ENCODE measurements around the gene ITGB1BP1.
A peak's percentile ranks its signal among the peaks of the same experiment; 100 is the strongest.

Gene ITGB1BP1, protein sequence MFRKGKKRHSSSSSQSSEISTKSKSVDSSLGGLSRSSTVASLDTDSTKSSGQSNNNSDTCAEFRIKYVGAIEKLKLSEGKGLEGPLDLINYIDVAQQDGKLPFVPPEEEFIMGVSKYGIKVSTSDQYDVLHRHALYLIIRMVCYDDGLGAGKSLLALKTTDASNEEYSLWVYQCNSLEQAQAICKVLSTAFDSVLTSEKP

DNA sequence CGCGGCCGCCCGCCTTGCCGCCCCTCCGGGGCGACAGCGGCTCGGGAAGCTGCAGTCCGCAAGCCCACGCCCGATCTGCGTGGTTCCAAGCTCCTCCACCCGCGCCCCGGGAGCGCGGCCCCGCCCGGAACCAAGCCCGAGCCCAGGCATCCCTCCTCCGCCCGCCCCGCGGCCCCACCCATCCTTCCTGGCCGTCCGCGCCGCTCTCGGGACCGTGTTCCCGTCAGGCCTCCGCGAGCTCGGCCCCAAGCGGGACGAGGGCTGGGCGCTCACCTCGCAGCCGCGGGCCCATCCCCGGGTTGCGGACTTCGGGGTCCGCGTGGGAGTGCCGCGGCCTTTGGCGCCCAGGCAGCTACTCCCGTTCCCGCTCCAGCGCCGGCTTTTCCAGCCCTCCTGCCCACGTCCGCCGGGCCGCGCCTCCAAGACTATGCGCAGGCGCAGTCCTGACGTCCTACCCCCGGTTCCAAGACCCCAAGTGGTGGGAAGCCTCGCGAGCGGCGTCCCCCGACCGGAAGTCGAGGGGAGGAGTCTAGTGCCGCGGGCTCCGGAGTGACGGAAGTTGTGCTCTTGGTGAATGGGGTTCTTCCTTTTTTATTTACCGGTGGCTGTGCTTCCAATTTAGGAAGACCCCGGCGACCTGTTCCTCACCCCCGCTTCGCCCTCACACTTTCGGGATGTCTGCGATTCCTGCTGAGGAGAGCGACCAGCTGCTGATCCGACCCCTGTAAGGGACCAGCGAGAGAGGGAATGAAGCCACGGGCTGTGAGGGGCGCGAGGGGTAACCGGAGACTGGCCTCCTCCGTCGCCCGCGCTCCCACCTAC, at the start of gene ITGB1BP1, which contains the start of gene CPSF3:
Gene ITGB1BP1 (minus strand): TSS at position 429 of the 822 bp plus-strand sequence. CDS start 4,831 bp downstream, outside the sequence.
Gene CPSF3 (plus strand): TSS at position 555 of the 822 bp plus-strand sequence. CDS start 120 bp downstream, at position 675.
- peak; percentile 95 to 96 for DNase-seq

DNA sequence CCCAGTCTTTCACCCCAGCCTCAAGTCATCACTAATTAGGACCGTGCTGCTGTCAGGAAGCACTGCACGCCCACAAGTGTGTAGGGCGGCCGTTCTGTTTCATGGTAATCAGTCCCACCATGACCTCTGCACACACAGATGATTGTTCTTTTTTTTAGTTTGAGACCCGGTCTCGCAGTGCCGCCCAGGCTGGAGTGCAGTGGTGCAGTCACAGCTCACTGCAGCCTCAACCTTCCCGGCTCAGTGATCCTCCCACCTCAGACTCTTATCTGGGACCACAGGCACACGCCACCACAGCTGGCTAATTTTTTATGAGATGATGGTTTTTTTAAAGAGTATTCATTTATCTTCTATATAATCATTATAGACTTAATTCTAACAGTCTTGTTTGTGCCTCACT, 49.2 kb upstream of the ITGB1BP1 start:
- no peak for DNase-seq

DNA sequence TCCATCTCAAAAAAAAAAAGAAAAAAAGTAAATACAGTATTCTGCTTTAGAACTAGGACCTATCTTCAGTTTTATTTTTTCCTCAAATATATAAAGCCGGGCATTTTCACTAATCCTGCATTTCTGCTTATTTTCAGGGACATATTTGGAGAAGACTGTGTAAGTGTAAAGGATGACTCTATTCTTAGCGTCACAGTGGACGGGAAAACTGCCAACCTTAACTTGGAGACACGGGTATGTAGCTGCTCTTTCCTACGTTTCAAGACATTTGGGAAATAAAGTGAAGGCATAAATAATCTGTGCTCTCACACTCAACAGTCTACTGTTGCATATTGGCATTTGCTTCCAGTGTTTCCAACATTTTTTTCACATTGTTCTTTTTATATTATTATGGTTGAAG, 47.9 kb upstream of the ITGB1BP1 start:
- no peak for DNase-seq

DNA sequence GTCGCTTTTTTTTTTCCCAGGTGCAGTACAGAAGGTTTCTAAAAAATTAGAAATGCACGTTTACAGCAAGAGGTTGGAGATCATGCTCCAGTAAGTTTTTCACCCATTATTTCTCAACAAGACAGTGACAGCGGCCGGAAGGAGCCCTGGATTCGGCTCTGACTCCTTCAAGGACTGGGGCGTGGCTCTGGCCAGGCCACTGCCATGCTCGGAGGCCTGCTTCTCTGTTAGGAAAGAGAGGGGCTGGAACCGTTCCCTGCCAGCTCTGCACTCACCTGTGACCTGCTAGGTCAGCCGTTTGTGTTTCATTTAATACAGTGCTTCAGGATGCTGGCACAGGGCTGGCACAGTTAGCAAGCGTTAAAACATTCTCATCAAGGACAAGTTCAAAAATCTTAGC, 44.4 kb upstream of the ITGB1BP1 start:
- DNase-seq = no peak

DNA sequence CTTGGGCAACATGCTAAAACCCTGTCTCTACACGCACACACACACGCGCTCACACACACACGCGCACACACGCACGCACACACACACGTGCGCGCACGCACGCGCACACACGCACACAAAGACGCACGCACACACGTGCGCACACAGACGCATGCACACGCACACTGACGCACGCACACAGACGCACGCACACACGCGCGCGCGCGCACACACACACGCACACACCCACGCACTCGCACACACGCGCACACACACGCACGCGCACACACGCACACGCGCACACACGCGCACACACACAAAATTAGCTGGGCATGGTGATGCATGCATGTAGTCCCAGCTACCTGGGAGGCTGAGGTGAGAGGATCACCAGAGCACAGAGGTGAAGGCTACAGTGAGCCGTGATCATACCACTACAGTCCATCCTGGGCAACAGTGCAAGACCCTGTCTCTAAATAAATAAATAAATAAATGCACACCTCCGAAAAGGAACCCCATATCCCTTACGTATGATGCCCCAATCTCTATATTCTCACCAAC, 42.9 kb upstream of the ITGB1BP1 start:
- no peak for DNase-seq

DNA sequence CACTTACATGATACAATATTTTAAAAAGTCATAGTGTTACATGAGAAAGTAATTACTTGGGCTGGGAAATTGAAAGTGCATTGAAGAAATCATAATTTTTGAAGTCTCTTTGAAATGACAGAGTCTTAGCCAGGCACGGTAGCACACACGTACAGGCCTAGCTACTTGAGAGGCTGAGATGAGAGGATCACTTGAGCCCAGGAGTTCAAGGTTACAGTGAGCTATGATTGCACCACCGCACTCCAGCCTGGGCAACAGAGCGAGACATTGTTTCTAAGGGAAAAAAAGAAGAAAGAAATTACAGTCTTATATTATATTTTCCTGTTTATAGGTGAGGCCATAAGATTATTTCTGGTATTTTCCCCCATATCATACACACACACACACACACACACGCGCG, 41.8 kb upstream of the ITGB1BP1 start:
- no peak for DNase-seq

DNA sequence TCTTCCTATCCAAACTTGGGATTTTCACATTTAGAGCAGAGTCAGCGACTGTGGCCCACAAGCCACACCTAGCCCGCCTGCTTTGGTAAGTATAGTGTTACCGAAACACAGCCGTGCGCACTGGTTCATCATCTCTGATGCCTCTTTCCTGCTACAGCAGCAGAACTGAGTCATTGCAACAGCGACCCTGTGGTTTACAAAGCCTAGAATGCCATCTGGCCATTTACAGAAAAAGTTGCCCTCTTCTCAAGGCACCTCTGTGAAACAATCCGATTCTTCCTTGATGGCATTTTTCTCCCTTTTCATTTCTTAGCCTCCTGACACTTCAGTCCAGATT, 40.3 kb upstream of the ITGB1BP1 start:
- DNase-seq = no peak

DNA sequence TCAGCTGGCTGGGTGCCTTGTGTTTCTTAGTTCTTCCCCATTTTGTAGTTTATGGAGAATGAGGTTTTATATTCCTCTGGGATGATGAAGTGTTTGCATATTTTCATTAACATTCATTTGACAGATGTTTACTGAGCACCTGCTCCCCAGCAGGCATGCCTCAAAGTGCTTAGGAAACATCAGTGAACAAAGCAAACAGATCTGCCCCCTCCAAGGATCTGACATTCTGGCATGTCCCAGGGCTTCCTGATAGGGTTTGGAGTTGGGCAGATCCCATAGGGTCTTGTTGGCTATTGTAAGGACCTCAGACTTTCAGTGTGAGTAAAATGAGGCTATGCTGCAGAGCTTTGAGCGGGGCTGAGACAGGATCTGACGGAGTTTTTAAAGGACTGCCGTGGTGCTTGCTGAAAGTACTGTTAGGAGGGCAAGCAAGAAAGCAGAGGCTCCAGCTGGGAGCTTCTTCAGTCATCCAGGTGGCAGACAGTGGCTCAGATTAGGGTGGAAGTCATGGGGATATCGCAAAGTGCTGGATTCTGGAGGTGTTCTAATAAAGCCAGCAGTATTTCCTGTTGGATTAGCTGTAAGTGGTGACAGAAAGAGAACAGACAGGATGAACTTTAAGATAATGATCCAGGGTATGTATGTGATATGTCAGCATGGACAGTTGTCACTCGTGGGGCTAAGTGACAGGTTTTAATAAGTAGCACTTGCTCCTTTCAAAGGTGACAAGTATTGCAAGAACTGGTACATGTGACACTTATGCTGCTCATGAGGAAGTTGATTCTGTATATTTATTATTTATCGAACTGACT, 39.8 kb upstream of the ITGB1BP1 start:
- DNase-seq = no peak

DNA sequence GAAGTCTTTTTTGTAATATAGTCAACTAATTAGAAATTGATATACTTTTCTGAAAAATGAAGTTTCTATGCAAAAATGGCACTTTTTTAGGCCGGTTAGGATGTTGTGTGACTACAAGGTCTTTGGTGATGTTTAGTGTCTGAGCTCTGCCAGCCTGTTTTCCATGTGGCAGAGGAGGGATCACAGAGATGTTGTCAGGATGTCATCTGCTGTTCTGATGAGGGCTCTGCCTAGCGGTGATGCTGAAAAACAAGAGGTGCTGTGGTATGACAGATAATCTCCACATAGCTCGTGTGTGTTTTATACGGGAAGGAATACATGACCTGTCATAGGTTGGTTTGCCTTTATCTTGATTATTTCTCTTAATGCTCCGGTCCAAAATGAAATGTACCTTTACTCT, 39.0 kb upstream of the ITGB1BP1 start:
- DNase-seq = no peak

DNA sequence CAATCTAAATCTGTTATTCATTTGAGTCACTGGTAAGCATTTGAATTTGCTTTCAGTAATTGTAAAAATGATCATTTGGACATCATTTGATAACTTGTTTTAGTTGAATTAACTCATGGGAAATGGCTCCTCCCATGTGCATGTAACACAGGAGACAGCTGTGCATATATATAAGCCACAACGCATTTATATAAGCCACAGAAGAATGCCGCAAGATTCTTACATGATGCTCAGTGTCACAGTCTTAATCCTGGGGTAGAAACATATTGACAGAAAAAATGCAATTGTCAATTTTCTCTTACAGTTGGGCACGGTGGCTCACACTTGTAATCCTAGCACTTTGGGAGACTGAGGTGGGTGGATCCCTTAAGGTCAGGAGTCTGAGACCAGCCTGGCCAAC, 37.8 kb upstream of the ITGB1BP1 start:
- DNase-seq = no peak

DNA sequence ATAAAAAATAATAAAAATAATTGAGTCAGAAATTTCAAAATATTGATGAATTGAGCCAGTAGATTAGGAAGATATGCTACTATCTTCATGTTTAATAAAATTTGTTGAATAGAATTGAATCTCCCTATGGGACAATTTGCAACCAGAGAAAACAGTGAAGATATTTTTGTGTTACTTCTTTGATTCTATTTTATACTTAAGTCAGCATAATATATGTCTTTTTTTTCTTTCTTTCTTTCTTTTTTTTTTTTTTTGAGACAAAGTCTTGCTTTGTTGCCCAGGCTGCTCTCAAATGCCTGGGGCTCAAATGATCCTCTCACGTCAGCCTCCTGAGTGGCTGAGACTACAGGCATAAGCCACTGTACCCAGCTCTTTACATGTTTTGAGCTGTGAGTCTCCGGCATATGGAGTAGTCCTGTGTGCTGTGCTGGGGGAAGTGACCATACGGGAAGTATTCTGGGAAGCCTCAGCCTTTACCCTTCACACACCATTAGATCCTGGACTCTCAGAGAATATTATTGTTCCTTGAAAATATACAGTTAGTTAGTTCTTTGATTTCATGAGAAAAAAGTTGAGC, 37.2 kb upstream of the ITGB1BP1 start:
- no peak for DNase-seq

DNA sequence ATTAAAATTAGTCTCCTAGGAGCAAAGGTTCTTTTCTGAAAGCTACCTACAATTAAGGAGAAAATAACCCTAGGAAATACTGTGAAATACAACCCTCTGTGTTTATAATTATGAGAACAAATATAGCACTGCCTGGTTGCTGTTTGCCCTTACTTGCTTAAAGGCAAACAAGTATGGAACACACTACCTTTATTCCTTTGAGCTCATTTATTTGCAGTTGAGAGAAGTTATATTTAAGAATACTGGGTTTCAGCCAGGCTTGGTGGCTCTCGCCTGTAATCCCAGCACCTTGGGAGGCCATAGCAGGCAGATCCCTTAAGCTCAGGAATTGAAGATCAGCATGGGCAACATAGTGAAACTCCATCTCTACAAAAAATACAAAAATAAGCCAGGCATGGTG, 27.9 kb upstream of the ITGB1BP1 start:
- no peak for DNase-seq

DNA sequence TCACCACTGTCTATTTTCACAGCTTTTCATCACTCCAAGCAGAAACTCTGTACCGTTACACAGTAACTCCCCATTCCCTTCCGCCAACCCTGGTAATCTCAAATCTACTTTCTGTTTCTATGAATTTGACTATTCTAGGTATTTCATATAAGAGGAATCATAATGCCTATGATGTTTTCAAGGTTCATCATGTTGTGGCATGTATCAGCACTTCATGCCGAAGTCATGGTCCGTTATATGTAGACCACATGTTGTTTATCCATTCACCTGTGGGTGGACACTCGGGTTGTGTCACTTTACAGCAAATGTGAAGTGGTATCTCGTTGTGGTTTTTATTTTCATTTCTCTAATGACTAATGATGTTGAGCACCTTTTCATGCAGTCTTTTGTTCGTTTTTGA, 21.8 kb upstream of the ITGB1BP1 start:
- DNase-seq = no peak

DNA sequence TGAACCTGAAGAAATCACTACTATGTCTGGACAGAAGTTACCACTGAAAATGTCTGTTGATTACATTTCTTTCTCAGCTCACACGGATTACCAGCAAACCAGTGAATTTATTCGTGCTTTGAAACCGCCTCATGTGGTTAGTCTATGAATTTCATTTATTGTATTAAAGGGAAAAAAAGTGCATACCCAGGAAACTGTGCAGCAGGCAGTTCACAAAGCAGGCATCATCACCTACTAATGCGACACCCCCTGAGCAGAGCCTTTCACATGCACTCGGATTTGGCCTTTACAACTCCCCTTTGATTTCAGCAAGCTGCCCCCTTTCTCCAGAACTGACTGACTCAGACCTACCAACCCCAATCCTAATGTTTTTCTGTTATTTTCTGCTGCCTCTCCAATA, 20.2 kb upstream of the ITGB1BP1 start:
- no peak for DNase-seq

DNA sequence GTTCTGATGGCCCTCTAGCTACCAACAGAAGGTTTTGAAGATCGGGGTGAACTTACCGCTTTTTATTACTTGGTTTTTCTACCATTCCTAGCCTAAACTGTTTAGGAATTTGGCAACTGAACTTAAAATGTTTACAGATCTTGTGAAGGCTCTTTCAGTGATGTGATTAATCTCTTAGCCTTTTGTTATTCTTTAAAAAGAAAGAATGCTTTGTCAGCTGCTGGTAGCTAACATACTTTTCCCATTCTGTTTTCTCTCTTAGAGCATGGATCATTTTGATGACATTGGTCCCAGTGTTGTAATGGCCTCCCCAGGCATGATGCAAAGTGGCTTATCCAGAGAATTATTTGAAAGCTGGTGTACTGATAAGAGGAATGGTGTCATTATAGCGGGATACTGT, 18.2 kb upstream of the ITGB1BP1 start:
- DNase-seq = no peak

DNA sequence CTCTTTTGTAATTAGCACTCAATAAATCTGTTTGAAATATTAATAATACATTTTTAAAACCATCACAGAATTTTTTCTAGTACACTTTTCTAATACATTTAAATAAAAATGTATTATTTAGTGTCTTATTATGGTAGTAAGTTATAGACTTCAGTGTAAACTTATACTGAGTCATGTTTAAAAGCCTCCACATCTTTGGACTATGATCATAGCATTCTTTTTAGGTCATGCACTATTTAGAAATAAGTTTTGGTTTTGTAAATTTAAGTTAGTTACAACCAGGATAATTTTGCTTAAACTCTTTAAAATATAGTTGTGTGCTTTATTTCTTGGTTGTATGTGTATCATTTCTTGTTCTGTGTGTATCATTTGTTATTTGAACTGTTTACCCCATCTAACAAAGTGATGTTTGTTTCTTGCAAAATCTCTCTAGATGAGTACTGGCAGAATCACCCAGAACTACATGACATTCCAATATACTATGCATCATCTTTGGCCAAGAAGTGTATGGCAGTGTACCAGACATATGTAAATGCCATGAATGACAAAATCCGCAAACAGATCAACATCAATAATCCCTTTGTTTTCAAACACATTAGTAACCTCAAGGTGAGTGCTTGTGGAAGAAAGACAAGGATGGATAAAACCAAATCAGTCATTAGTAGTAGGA, 16.9 kb upstream of the ITGB1BP1 start:
- no peak for DNase-seq

DNA sequence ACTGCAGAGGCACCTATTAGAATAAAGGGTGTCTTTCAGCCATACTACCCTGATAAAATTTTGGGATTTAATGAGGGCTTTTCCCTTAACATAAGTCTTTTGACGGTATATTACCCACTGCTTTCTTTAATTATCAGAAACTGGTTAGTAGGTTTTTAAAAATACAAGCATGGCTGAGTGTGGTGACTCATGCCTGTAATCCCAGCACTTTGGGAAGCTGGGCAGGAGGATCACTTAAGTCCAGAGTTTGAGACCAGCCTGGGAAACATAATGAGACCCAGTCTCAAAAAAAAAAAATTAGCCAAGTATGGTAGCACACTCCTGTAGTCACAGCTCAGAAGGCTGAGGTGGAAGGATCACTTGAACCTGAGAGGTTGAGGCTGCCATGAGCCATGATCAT, 16.2 kb upstream of the ITGB1BP1 start:
- DNase-seq = no peak

DNA sequence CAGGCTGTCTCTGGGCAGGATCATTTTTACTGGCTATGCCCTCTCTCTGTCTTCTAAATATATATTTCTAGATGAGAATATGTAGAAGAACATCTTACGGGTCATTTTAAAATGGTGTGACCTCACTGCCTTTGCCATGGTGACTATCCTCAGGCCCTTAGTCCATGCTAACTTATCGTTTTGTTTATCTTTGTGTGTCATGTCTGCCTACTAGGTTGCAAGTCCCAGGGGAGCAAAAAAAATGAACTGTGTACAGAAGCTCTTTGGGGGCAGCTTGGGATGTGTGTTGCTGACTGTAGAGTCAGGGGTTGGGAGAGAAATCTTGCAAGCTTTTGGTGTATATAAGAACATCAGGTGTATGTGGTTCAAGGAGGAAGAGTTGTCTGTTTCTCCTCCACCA, 11.2 kb upstream of the ITGB1BP1 start:
- DNase-seq = no peak

DNA sequence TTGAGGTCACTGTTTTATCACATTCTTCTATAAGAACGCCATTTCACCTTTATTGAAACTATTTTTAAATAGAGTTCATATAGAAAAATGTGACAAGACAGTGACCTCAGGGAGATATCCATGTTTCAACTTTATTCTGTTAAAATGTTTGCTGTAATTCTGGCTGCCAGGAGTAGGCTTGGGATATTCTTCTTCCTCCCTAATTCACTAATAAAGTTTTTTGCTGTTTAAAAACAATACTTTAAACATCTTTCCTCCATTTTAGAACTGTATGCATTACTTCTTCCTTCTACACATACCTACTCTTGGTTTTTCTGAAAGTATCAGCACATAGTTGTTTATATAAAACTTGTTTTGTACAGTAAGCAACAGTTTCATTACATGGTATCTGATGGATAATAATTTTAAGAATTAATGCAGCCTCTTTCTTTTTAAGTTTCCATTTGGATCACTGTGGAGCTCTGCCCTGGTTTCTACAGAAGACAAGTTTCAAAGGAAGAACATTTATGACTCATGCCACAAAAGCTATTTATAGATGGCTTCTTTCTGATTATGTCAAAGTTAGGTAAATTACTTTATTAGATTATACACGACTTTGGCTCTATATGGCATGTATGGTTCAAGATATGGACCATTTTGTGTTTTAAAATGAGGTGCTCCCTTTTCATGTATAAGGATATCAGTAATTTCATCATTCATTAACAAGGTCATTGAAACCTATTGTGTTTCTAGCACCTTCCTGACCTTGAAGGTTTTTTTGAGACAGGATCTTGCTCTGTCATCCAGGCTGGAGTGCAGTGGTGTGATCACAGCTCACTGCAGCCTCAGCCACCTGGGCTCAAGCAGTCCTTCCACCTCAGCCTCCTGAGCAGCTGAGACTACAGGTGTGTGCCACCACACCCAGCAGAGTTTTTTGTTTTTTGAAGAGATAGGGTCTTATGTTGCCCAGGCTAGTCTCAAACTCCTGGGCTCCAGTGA, 7.3 kb upstream of the ITGB1BP1 start:
- no peak for DNase-seq

DNA sequence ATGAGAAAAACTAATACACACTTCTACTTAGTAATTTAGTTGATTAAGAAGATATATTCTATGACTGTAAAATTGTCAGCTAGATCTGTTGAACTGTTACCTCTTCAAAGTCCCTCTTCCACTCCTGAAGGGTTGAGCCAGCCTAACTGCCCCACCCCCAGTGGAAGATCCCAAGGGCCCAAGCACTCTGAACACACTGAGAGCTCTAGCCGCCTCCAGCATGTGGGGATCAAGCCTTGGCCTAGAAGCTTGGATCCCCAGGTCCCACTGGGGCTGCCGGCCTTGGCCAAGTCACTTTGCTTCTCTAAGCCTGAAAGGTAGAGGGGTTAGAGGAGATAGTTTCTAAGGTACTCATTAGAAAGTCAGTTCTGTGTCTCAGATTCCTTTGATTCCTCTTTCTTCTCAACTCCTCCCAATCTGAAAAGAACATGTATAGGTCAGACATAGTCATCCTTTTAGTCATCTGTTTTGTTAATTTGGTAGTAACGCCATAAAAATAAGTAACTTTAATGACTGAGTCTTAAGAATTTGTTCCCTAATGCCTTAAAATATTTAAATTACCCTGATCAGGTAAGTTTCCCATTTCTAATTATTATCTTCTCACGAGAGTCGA, 5.7 kb upstream of the ITGB1BP1 start:
- DNase-seq = no peak

Data from stimulated activated CD4-positive, alpha-beta T cell treated with anti-CD3 and anti-CD28 coated beads, Interleukin-4, amount 100 ng/mL, for 4 hours (primary cell).